ENCODE measurements around the gene EHBP1L1.
A peak's percentile ranks its signal among the peaks of the same experiment; 100 is the strongest.

Gene EHBP1L1

GRCh38 chr11:65546217-65546958 is 29.5 kb upstream of the EHBP1L1 start:
- DNase-seq, result no peak

- DNase-seq, result no peak
Measured at GRCh38 chr11:65547446-65548125, 28.3 kb upstream of the EHBP1L1 start.

- no peak for DNase-seq
Measured at GRCh38 chr11:65548395-65548794, 27.5 kb upstream of the EHBP1L1 start.

- no peak for DNase-seq
Measured at GRCh38 chr11:65549096-65549495, 26.8 kb upstream of the EHBP1L1 start.

GRCh38 chr11:65551572-65552387 is 24.1 kb upstream of the EHBP1L1 start:
- DNase-seq, result no peak

GRCh38 chr11:65552388-65552951 is 23.4 kb upstream of the EHBP1L1 start:
- no peak for DNase-seq

GRCh38 chr11:65553301-65554001 is 22.4 kb upstream of the EHBP1L1 start:
- no peak for DNase-seq

GRCh38 chr11:65554057-65554818 is 21.6 kb upstream of the EHBP1L1 start:
- no peak for DNase-seq

GRCh38 chr11:65554842-65555430 is 20.9 kb upstream of the EHBP1L1 start:
- DNase-seq, result no peak

GRCh38 chr11:65555693-65556231 is 20.1 kb upstream of the EHBP1L1 start:
- peak; percentile 85 for DNase-seq

- no peak for DNase-seq
Measured at GRCh38 chr11:65556470-65557279, 19.2 kb upstream of the EHBP1L1 start.

GRCh38 chr11:65557280-65558001 is 18.4 kb upstream of the EHBP1L1 start:
- DNase-seq, result no peak

- peak; percentile 91 for DNase-seq
Measured at GRCh38 chr11:65558002-65558929, 17.6 kb upstream of the EHBP1L1 start, which contains the start of gene LTBP3. TSS of gene LTBP3 (minus strand) at chr11:65558359. CDS start at chr11:65557959, 400 bp downstream.

- DNase-seq, result peak; percentile 71
Measured at GRCh38 chr11:65558930-65559509, 16.8 kb upstream of the EHBP1L1 start.

- no peak for DNase-seq
Measured at GRCh38 chr11:65559535-65559934, 16.3 kb upstream of the EHBP1L1 start.

GRCh38 chr11:65559951-65560537 is 15.8 kb upstream of the EHBP1L1 start:
- DNase-seq, result peak; percentile 59

All from fibroblast of skin of scalp (primary cell).